Kidney epithelial cell (primary cell): Measurements from ENCODE around the gene MMP17. TPM values are rescaled to one million over a fixed set of nuclear protein-coding genes. Genes with fewer than 3 reads are reported as not detected.

Source experiments
- DNase-seq: peaks from one replicate; pipeline ENCODE4 v3.0.0-alpha.2; 2010; ENCODE audit warnings: low read depth
- H3K27me3 ChIP-seq: 2 replicates; pipeline ENCODE4 v1.6.0; 2011; ENCODE audit warnings: low read length; ENCODE audit not compliant: control insufficient read depth, insufficient read depth
- H3K36me3 ChIP-seq: 2 replicates; pipeline ENCODE4 v1.5.1; 2011; ENCODE audit warnings: low read length; ENCODE audit not compliant: control insufficient read depth, insufficient read depth
- H3K4me3 ChIP-seq: 2 replicates; pipeline ENCODE4 v1.5.1; 2011; ENCODE audit warnings: low read depth, mild to moderate bottlenecking, control low read depth, low read length
- CTCF ChIP-seq: IDR thresholded peaks from 2 replicates; pipeline ENCODE4 v1.5.1; 2011; ENCODE audit warnings: mild to moderate bottlenecking, moderate library complexity, low read length, control low read depth, inconsistent platforms; ENCODE audit not compliant: insufficient read depth, poor library complexity, severe bottlenecking
- total RNA-seq: library from RNA; depleted of rRNA; stranded (reverse); fragments of >200 nt; gene quantifications from 2 replicates; pipeline ENCODE4 v1.2.3, GENCODE V29; 2015

The MMP17 gene
- total RNA-seq, 1 donor from 2014 or later = 1.7 TPM

- no peak for DNase-seq
- H3K27me3 ChIP-seq = no peaks in the 10 kb centered on the region
- no peak for TF ChIP-seq CTCF
- H3K36me3 ChIP-seq = no peaks in the 10 kb centered on the region
- H3K4me3 ChIP-seq = no peak overlapping the region
Observed at GRCh38 chr12:131845121-131845520, 16.9 kb downstream of the MMP17 start.

GRCh38 chr12:131847456-131847855 lies 19.3 kb downstream of the MMP17 start:
- DNase-seq = no peak
- no peaks in the 10 kb centered on the region for H3K27me3 ChIP-seq
- no peak overlapping the region for H3K4me3 ChIP-seq
- H3K36me3 ChIP-seq = no peaks in the 10 kb centered on the region
- no peak for TF ChIP-seq CTCF

GRCh38 chr12:131848753-131849152 lies 20.6 kb downstream of the MMP17 start:
- Histone ChIP-seq H3K27me3 (no peaks in the 10 kb centered on the region), H3K4me3 (no peak overlapping the region), H3K36me3 (no peaks in the 10 kb centered on the region)
- DNase-seq = no peak
- TF ChIP-seq CTCF = no peak

- H3K27me3 ChIP-seq = no peaks in the 10 kb centered on the region
- no peak overlapping the region for H3K4me3 ChIP-seq
- TF ChIP-seq CTCF = no peak
- no peaks in the 10 kb centered on the region for H3K36me3 ChIP-seq
- no peak for DNase-seq
Observed at GRCh38 chr12:131849700-131850553, 21.7 kb downstream of the MMP17 start.

GRCh38 chr12:131850856-131851559 lies 22.8 kb downstream of the MMP17 start:
- Histone ChIP-seq H3K27me3 (peaks cover 8% of the 10 kb centered on the region), H3K36me3 (no peaks in the 10 kb centered on the region), H3K4me3 (no peak overlapping the region)
- no peak for DNase-seq
- peak; percentile 92 for TF ChIP-seq CTCF
